Effector memory CD4-positive, alpha-beta T cell (primary cell): Measurements from ENCODE around the gene FBLIM1.

Source experiments
- DNase-seq, 3 donors: peaks; one replicate each; pipeline ENCODE4 v3.0.0-alpha.2; 2020
- H3K27ac ChIP-seq: 2 replicates; pipeline ENCODE4 v1.7.0; 2013; ENCODE audit warnings: mild to moderate bottlenecking, low read length, moderate library complexity; ENCODE audit not compliant: insufficient read depth, poor library complexity, severe bottlenecking
- H3K27me3 ChIP-seq: replicated peaks from 2 replicates; pipeline ENCODE4 v1.7.0; 2013; ENCODE audit warnings: mild to moderate bottlenecking, low read length; ENCODE audit not compliant: insufficient read depth, control insufficient read depth, poor library complexity, severe bottlenecking
- H3K36me3 ChIP-seq: 2 replicates; pipeline ENCODE4 v1.7.0; 2013; ENCODE audit warnings: mild to moderate bottlenecking, low read length, moderate library complexity; ENCODE audit not compliant: control insufficient read depth, insufficient read depth
- H3K4me1 ChIP-seq: 2 replicates; pipeline ENCODE4 v1.7.0; 2013; ENCODE audit warnings: low read length, mild to moderate bottlenecking; ENCODE audit not compliant: control insufficient read depth, insufficient read depth, poor library complexity, severe bottlenecking
- H3K4me3 ChIP-seq: 2 replicates; pipeline ENCODE4 v1.7.0; 2013; ENCODE audit warnings: low read length, low read depth, mild to moderate bottlenecking; ENCODE audit not compliant: insufficient read depth, poor library complexity, severe bottlenecking
- H3K9me3 ChIP-seq: 2 replicates; pipeline ENCODE4 v1.7.0; 2013; ENCODE audit warnings: mild to moderate bottlenecking, low read length, moderate library complexity; ENCODE audit not compliant: control insufficient read depth

The FBLIM1 gene

DNA sequence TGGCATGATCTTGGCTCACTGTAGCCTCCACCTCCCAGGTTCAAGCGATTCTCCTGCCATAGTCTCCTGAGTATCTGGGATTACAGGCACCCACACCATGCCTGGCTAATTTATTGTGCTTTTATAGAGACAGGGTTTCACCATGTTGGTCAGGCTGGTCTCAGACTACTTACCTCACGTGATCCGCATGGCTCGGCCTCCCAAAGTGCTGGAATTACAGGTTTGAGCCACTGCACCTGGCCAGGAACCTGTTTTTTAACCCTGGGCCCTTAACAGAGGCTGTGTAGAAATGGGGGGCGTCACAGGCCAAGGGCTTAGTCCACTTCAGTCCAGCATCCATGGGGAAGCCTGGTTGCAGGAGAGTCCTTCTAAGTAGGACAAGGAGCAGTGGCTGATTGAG lies 9.3 kb downstream of the FBLIM1 start:
- Histone ChIP-seq H3K9me3 (no peaks in the 10 kb centered on the region), H3K36me3 (no peaks in the 10 kb centered on the region), H3K27me3 (peaks cover 6% of the 10 kb centered on the region), H3K27ac (no peak overlapping the region), H3K4me1 (no peaks in the 10 kb centered on the region), H3K4me3 (no peak overlapping the region)
- no peak for DNase-seq

GRCh38 chr1:15768388-15768787 lies 9.8 kb downstream of the FBLIM1 start:
- no peaks in the 10 kb centered on the region for H3K4me1 ChIP-seq
- DNase-seq: no peak
- no peaks in the 10 kb centered on the region for H3K36me3 ChIP-seq

GRCh38 chr1:15770313-15770962 lies 11.8 kb downstream of the FBLIM1 start:
- Histone ChIP-seq H3K27ac (no peak overlapping the region), H3K4me1 (no peaks in the 10 kb centered on the region), H3K27me3 (peaks cover 6% of the 10 kb centered on the region), H3K36me3 (no peaks in the 10 kb centered on the region), H3K4me3 (no peak overlapping the region), H3K9me3 (no peaks in the 10 kb centered on the region)
- no peak for DNase-seq

More at GRCh38 chr1:15768388-15768787, 9.8 kb downstream of the FBLIM1 start:
- Histone ChIP-seq H3K9me3 (no peaks in the 10 kb centered on the region), H3K27ac (no peak overlapping the region), H3K4me3 (no peak overlapping the region), H3K27me3 (peaks cover 6% of the 10 kb centered on the region)

GRCh38 chr1:15771836-15772515 lies 13.4 kb downstream of the FBLIM1 start:
- H3K36me3 ChIP-seq: no peaks in the 10 kb centered on the region
- no peak overlapping the region for H3K4me3 ChIP-seq
- no peaks in the 10 kb centered on the region for H3K9me3 ChIP-seq
- H3K27me3 ChIP-seq: peaks cover 6% of the 10 kb centered on the region
- H3K27ac ChIP-seq: no peak overlapping the region
- H3K4me1 ChIP-seq: no peaks in the 10 kb centered on the region
- no peak for DNase-seq

GRCh38 chr1:15775706-15776105 lies 17.1 kb downstream of the FBLIM1 start:
- no peak for DNase-seq
- peaks cover 6% of the 10 kb centered on the region for H3K27me3 ChIP-seq
- no peak overlapping the region for H3K27ac ChIP-seq
- H3K36me3 ChIP-seq: no peaks in the 10 kb centered on the region
- H3K4me1 ChIP-seq: no peaks in the 10 kb centered on the region
- no peaks in the 10 kb centered on the region for H3K9me3 ChIP-seq
- no peak overlapping the region for H3K4me3 ChIP-seq

GRCh38 chr1:15777909-15778707 lies 19.5 kb downstream of the FBLIM1 start:
- Histone ChIP-seq H3K36me3 (no peaks in the 10 kb centered on the region), H3K9me3 (no peaks in the 10 kb centered on the region), H3K4me1 (no peaks in the 10 kb centered on the region), H3K27ac (no peak overlapping the region), H3K4me3 (no peak overlapping the region), H3K27me3 (no peaks in the 10 kb centered on the region)
- no peak for DNase-seq

DNA sequence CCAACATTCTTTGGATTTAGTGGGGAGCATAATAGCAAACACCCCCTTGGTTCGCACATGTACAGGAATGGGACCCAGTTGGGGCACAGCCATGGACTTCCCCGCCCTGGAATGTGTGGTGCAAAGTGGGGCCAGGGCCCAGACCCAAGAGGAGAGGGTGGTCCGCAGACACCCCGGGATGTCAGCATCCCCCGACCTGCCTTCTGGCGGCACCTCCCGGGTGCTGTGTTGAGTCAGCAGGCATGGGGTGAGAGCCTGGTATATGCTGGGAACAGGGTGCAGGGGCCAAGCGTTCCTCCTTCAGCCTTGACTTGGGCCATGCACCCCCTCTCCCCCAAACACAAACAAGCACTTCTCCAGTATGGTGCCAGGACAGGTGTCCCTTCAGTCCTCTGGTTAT lies 27.1 kb downstream of the FBLIM1 start:
- Histone ChIP-seq H3K27me3 (peaks cover 4% of the 10 kb centered on the region), H3K36me3 (no peaks in the 10 kb centered on the region), H3K27ac (no peak overlapping the region), H3K9me3 (no peaks in the 10 kb centered on the region), H3K4me3 (no peak overlapping the region), H3K4me1 (no peaks in the 10 kb centered on the region)
- DNase-seq: no peak

DNA sequence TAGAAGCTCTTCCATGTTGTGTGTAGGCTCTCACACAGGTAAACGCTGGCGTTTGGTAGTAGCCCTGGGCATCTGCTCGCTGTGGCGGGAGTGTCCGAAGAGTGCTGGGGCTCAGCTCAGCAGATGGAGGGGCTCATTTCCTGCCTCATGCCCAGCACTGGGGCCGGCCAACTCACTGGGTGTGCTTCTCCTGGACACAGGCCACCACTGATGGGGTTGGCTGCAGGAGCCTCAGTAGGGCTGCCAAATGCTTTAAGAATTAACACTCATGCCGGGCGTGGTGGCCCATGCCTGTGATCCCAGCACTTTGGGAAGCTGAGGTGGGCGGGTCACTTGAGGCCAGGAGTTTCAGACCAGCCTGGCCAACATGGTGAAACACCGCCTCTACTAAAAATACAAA lies 28.0 kb downstream of the FBLIM1 start:
- Histone ChIP-seq H3K36me3 (no peaks in the 10 kb centered on the region), H3K4me3 (no peak overlapping the region), H3K27me3 (peaks cover 4% of the 10 kb centered on the region), H3K9me3 (no peaks in the 10 kb centered on the region), H3K27ac (no peak overlapping the region), H3K4me1 (no peaks in the 10 kb centered on the region)
- no peak for DNase-seq

GRCh38 chr1:15788624-15789301 lies 30.2 kb downstream of the FBLIM1 start:
- H3K27ac ChIP-seq: no peak overlapping the region
- no peak for DNase-seq

More at GRCh38 chr1:15788624-15789301, 30.2 kb downstream of the FBLIM1 start:
- no peaks in the 10 kb centered on the region for H3K36me3 ChIP-seq
- H3K4me1 ChIP-seq: no peaks in the 10 kb centered on the region
- peaks cover 4% of the 10 kb centered on the region for H3K27me3 ChIP-seq
- no peaks in the 10 kb centered on the region for H3K9me3 ChIP-seq
- H3K4me3 ChIP-seq: no peak overlapping the region
